OCI-LY1 (cell line): ENCODE measurements around the gene PTPRG.

Experiments
- CTCF ChIP-seq: fragments of 200-600 bp; sonication (generic), shearing (Covaris generic); IDR thresholded peaks from 2 replicates; pipeline ENCODE4 v1.5.1; 2017; ENCODE audit warnings: mild to moderate bottlenecking, antibody characterized with exemption, low read length, moderate library complexity, mixed read lengths
- EZH2 ChIP-seq: fragments of 200-600 bp; sonication (generic), shearing (Covaris generic); IDR thresholded peaks from 2 replicates; pipeline ENCODE4 v1.8.0; 2017; ENCODE audit warnings: borderline replicate concordance, mixed run types, mild to moderate bottlenecking, antibody characterized with exemption, low read length, moderate library complexity, mixed read lengths

GRCh38 chr3:61685755-61686154 lies 124.4 kb downstream of the PTPRG start:
- TF ChIP-seq CTCF (no peak), EZH2 (no peak)
